HG03575 (cell line): ENCODE results near the gene RTP5.

ENCODE experiments used
- ATAC-seq: cut with Tn5 transposase; IDR thresholded peaks from one replicate; pipeline ENCODE4 v1.9.1; 2021; ENCODE audit not compliant: unreplicated experiment, insufficient number of reproducible peaks, low FRiP score; ENCODE audit errors: extremely low read depth

The RTP5 gene

GRCh38 chr2:241855245-241855887, 14.2 kb upstream of the RTP5 start:
- no peak for ATAC-seq

- no peak for ATAC-seq
Measured at GRCh38 chr2:241855888-241856422, 13.6 kb upstream of the RTP5 start.

GRCh38 chr2:241857041-241857541, 12.4 kb upstream of the RTP5 start:
- ATAC-seq, result no peak

GRCh38 chr2:241857572-241858121, 11.9 kb upstream of the RTP5 start:
- ATAC-seq, result no peak

GRCh38 chr2:241858206-241859016, 11.1 kb upstream of the RTP5 start, which contains the start of gene PDCD1:
TSS of gene PDCD1 (minus strand) at chr2:241858894. CDS start at chr2:241858838, 56 bp downstream.
- no peak for ATAC-seq

GRCh38 chr2:241859017-241859435, 10.5 kb upstream of the RTP5 start:
- no peak for ATAC-seq

GRCh38 chr2:241859436-241860183, 9.9 kb upstream of the RTP5 start:
- ATAC-seq, result no peak

GRCh38 chr2:241860184-241861078, 9.1 kb upstream of the RTP5 start:
- ATAC-seq, result no peak

- ATAC-seq, result no peak
Measured at GRCh38 chr2:241861264-241861663, 8.3 kb upstream of the RTP5 start.

GRCh38 chr2:241862093-241862492, 7.4 kb upstream of the RTP5 start:
- ATAC-seq, result no peak

GRCh38 chr2:241862775-241863535, 6.6 kb upstream of the RTP5 start:
- no peak for ATAC-seq

- ATAC-seq, result no peak
Measured at GRCh38 chr2:241863536-241863954, 6.0 kb upstream of the RTP5 start.

- ATAC-seq, result no peak
Measured at GRCh38 chr2:241864168-241864849, 5.2 kb upstream of the RTP5 start.

GRCh38 chr2:241864850-241865213, 4.7 kb upstream of the RTP5 start:
- ATAC-seq, result no peak

GRCh38 chr2:241865416-241865956, 4.0 kb upstream of the RTP5 start:
- no peak for ATAC-seq

GRCh38 chr2:241865957-241866789, 3.4 kb upstream of the RTP5 start:
- ATAC-seq, result no peak
